HG02763 (cell line): ENCODE data around the gene GPD2.

Experiments used
- ATAC-seq: cut with Tn5 transposase; IDR thresholded peaks from one replicate; pipeline ENCODE4 v1.9.1; 2021; ENCODE audit warnings: mild to moderate bottlenecking, moderate library complexity; ENCODE audit not compliant: unreplicated experiment

The GPD2 gene

DNA sequence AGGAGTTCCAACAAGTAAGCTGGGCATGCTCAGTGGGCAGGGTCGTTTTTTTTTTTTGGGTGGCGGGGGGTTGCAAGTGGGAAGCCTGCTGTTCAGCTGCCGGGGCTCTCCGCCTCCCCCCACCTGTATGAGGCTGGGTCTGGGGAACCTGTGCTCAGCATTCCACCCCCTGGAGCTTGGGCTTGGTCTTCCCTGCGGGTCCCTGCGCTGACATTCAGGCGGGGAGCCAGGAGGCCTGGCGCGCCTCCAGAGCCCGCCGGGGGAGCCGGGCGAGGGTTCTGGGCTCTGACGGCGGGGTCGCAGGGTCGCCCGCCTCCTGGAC, 822 bp upstream of the GPD2 start:
- ATAC-seq = no peak

DNA sequence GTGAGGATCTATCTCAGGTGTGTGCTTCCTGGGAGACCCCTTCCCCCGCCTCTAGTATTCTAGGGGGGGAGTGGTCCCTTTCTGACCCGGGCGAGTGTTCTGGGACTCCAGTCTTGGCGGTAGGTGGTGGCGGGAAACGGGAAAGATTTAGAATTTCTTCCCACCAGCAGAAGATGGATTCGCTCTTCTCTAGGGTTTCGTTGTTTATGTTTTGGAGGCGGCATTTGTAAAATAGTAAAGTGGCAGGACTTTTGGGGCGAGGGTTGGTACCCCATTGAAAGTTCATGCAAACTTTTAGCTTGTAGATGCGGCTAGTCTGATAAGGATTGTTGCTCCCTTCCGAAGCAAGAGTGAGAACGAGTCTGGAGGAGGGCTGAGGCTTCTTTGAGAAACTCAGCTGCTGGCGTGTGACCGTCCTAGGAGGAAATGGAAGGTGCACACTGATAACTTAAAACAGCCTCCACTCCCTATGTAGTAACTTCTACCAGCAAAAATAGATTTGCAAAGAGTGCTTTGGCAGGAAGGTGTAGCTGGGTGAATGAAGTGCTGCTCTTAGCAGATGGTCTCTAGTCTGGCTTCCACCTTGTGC, 412 bp downstream of the GPD2 start:
- ATAC-seq = peak; percentile 49

DNA sequence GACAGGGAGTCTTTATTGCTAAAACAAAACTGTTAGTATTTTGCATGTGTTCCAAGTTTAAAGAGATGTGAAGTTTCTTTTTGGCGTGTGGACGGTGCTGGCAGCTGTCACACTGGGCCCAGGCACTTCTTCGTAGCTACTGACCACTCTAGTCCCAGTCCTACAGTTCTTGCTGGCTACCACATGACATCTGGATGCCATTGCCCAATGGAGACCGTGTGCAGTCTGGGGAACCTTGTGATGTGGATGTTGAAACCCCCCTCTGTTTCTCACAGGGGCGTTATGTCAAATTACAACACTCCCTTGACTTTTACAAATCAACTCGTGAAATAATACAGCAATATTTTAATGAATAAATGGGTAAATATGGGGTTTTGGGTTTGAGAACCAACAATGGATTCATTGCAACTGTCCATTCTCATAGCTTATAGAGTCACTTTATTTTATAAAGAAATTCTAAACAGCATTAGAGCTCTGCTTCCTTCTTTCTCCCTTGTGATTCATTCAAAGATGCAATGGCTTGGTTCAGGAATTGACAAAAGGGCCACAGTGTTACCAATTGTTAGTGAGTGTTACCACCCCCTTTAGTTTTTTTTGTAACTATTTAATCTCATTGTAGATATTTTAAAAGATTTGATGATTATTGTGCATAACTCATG, 1.2 kb downstream of the GPD2 start:
- ATAC-seq = peak; percentile 25

DNA sequence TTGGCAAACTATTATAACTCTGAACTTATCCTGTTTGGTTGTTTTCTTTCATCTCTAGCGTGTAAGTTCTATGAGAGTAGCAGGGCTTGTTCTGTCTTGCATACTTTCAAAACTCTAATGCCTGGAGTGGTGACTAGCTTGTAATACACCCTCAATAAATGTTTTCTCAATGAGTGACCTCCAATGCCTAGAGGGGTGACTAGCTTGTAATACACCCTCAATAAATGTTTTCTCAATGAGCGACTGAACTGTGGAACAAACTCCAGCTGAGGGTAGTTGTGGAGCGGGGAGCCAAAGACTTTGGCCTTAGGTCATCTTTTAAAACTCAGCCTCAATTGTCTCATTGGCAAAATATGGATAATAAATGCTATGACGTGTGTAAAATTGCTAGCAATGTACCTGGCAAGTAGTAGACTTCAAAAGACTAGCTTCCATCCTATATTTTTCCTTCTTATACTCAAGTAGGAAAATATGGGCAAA, 1.8 kb downstream of the GPD2 start:
- ATAC-seq = no peak

DNA sequence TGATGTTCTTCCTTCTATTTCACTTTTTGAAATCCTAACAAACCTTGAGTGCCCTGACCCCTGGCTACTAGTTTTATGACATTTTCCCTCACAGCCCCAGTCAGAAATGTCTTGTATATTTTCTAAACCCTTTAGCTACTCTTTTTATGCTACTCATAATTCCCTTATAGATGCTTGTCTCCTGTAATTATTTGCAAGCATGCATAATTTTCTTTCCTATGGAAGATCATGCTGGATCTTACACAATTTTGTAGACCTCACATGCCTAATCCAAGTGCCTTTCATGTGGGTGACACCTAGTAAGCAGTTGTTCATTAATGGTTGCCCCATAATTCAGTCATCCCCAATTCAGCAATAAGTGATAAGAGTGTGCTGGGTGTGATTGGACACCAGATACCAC, 6.9 kb downstream of the GPD2 start:
- ATAC-seq = no peak

DNA sequence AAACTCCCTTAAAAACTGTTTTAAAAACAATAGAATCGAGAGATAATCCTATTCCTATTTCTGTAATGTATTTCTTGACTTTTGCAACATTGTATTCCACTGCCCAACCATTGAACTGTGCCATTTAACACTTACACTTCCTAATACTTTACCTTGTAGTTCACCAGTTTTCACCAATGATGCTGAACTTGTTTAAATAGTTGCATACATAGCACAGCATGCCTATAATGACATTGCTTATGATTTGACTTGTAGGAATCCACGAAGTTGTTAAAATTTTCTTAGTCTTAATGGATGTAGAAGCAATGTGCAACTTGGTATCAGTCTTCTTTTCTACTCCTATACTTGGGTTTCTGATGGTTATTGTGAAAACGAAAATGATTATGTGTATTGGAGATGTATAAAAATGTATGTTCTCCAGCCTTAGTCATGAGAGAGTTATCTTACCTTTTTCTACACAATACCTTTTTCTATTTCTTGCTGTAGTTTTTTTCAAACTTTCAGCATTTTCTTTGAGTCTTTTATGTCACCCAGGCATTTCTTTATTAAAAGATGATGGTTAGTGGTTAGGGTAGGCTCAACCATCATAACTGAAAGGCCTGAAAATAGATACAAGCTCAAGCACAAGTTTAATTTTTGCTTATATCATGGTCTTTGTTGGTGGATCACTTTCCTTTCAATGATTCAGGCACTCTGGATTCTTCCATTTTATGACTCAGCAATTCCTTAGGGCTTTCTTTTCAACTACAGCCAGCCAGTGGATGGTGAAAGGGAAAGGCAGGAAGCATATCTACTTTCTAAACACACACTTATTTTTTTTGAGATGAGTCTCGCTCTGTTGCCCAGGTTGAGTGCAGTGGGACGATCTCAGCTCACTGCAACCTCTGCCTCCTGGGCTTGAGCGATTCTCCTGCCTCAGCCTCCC, 9.4 kb downstream of the GPD2 start:
- ATAC-seq = peak; percentile 55

DNA sequence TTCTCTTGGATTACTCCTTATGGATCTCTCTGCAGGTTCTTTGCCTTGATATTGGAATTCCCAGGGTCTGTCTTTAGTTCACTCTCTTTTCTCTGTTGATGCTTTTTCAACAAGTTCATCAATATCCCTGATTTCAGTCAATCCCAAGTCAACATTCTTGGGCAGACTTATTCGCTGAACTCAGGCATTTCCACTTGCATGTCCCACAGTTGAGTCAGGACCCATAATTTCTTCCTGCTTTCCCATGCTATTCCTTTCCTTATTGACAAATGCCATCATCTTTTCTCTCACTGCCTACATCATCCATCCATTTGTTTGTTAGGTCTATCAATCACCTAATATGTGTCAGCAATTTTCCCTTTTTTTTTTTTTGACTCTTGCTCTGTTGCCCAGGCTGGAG, 11.6 kb downstream of the GPD2 start:
- ATAC-seq = no peak

DNA sequence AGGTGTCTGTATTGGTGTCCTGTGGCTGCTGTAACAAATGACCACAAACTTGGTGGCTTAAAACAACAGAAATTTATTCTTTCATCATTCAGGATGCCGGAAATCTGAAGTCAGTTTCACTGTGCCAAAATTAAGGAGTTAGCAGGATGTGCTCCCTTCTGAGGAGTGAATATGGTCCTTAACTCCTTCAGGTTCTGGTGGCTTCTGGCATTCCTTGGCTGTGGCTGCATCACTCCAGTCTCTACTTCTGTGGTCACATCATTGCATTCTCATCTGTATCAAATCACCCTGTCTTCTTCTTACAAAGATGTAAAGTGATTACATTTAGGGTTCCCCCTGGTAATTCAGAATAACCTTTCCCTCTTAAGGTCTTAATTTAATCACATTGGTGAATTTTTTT, 12.6 kb downstream of the GPD2 start:
- ATAC-seq = no peak

DNA sequence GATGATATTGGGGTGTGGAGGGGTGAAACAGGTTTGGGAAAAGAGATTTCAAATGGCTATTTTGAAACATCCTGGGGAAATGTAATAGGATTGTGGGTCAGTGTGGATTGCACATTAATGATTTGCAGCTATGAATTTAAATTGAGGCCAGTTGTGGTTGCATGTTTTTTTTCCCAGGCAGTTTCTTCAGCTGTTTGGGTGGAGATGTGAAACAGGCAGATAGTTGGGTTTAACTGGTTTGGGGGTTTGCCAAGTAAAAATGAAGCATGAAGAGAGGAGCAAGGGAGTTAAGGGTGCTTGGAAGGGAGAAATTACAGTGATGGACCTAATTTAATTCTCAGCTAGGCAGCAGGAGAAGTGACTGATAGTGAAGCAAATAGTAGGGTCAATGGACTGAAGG, 16.8 kb downstream of the GPD2 start:
- ATAC-seq = no peak

DNA sequence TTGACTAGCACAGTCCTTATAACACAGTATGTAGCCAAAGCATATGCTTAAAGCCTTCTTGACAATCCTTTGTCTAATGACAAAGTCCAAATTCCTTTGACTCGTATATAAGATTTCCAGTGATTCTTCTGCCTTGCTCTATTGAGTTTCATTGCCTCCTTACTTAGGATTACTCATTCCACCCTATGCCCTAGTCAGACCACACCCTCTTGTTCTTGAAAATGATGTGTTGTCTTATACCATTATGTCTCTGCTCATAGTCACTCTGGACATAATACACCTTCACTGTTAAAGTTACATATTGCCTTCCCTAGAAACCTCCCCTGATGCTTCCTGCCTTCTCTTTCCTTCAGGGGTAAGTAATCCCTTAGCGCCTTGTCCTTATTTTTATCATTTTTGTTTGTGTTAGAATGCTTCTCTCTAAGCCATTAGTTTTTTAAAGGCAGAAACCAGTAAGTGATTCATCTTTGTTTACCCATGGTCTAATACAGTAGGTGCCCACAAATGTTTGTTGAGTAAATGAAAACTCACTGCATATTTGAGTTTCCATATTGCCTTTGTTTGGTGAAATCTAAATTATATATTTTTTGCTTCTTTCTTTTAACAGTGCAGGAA, 19.3 kb downstream of the GPD2 start:
- ATAC-seq = peak; percentile 50

DNA sequence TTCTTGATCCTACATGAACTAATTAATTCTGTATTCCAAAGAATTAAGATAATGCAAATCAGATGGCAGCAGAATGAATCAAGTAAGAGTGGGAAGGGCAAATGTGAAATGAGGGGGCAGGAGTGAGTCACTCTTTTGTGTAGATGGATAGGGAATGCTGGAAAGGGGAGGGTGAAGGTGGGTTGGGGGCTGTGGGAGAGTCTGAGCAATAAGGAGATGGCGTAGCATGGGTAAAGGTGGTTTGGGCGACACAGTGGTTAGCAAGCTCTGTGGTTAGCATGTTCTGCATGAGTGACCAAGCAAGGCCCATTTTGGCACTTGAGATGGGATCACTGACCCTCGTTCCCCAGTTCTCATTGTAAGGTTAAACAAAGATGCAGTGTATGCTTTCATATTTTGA, 20.4 kb downstream of the GPD2 start:
- ATAC-seq = peak; percentile 75

DNA sequence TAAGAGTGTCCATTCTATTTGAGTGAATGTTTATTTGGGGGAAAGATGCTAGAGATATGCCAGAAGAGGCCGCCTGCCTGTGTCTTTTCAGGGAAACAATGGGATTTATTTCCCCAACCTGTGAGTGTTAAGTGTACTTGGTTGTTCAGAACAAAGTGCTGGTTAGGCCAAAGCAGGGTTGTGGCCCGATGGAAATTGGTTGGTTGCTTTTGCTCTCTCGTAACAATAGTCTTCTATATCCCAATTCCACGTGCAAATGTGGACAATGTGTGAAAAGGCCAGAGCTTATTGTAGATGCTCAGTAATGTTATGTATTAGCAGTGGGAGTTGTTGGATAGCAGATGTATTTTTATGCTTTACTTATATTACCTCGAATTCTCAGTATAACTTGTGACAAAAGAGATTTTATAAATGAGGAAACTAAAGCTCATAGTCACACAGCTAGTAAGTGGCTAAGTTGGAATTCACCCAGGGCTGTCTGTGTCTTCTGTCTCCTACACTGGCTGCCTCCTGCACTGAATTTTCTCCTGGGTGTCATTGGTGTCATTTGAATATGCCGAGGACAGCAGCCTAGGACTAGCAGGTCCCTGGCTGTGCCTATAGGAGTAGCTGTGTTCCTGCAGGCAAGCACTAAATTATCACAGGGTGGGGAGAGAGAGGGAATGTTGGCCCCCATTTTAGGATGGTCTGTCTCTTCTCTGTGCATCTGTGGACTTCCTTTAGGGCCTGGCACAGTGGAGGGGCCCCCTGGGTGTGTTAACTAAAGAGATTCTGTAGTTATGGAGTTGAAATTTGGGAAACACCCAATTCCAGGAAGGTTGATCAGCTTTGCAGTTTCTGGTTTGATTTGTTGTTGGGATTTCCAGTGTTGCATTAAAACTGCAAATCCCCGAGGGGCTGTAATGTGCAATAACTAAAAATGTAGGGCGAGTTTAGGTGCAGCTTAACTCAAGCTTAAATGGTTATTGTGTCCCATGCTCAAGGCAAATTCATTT, 21.6 kb downstream of the GPD2 start:
- no peak for ATAC-seq

DNA sequence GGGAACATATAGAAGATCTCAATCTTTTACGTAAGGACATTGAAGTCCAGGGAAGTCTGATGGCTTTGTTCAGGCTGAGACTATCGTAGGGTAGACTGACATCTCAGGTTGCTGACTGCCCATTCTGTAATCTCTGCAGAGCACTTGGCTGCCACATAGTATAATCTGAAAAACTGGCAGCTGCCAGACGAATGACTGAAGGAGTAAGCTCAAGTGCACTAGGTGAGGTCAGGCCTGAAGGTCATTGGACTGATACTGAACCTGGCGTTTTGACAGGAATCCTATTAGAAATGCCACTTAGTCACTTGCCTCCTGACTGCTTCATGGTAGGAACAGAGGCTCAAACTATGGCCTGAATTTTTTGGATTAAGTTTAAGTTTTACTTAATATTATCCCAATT, 23.5 kb downstream of the GPD2 start:
- ATAC-seq = no peak

DNA sequence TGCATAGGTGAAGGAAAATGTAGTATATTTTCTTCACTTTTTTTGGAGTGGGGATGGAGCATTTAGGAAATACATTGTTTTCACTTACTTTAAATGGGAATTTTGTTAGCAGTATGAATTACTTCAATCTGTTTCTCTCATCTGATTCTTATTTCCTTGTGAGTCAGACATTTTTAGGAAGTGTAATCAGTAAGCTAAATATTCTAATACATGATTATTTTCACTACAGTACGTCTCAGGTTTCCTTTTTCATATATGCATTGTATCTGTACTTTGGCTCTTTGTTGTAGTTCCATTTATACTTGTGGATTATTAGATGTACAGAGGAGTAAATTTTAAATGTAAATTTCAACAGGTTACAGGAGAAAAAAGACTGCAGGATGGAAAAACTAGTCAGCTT, 27.9 kb downstream of the GPD2 start:
- ATAC-seq = no peak

DNA sequence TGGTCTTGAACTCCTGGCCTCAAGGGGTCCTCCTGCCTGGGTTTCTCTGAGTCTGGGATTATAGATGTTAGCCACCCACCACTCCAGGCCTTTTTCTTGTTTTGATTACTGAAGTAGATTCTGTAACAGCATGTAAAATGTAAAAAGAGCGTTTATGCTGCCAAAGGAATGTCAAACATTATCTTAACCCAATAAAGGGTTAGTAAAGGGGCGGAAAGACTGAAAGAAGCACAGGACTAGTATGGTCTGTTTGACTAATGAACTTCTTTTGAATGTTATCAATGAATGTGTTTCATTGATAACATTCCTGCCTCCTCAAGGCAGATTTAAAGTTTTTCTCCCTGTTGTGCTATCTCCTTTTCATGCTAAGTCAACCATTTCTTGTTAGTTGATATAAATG, 29.4 kb downstream of the GPD2 start:
- no peak for ATAC-seq

DNA sequence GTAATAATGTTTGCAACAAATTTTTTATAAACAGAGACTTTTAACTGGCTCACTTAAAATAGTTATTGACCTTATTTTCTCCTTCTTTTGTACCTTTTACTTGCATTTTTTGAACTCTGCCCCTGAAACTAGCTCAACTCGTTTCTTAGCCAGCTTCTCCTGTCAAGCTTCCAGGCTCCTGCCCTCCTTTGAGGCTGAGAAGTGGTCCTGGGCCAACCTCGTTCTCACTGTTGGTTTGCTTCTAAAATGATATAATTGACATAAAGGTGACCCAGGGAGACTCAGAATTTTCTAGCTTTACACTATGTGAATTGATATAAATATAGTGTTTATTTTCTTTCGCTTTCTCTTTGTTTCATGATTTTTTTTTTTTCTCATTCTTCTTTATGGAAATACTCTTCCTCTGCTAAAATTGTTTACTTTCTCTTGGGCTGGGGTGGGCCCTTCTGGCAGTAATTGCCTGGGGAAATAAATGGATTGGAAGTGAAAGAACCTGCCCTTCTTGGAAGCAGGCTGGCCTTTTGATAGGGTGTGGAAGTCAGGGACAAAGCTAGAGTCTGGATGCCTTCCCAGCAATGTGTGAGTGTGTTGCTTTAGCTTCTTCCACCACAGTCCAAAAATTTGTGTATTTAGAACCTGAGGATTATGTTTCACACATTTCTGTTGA, 30.7 kb downstream of the GPD2 start:
- ATAC-seq = no peak

DNA sequence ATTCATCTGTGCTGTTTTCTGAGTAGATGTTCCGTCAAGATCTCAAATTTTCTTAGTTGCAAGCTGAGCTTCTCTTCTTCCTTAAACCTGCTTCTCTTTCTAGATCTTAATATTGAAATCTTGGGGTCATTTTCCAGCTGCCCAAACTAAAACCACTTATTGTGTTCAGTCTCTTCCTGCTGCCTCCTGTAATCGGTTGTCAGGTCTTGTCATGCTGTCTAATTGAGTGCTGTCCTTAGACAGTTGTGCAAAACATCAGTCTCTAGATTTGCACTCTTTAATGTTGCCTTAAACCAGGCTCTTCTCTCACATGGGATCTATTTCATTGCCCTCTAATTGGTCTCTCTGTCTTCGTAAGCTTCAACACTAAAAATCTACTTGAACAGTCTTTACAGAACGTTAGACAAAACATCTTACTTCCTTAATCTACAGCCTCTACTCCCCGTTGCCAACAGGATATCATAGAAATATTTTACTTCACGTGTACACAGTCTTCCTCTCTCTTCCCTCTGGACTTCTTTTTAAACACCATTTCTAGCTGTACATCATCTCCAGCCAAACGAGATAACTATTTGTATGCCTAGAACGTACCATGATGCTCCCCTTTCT, 34.9 kb downstream of the GPD2 start:
- no peak for ATAC-seq

DNA sequence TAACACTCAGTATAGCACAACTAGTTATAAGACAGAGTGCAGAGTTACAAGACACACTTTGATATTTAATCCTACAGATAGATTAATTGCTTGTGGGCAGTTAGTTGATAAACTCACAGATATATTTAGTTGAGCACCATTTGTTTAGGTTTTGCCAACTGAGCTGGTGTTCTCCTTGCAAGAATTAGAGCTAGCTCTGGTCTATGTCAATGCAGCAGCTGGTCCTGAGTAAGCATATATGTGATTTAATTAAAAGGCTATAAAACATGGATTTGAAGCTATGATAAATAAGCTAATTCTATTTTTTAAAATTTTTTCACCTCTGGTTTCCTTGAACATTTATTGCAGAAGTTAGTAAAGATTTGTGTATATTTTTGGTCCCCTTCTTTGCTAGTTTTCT, 35.6 kb downstream of the GPD2 start:
- no peak for ATAC-seq

DNA sequence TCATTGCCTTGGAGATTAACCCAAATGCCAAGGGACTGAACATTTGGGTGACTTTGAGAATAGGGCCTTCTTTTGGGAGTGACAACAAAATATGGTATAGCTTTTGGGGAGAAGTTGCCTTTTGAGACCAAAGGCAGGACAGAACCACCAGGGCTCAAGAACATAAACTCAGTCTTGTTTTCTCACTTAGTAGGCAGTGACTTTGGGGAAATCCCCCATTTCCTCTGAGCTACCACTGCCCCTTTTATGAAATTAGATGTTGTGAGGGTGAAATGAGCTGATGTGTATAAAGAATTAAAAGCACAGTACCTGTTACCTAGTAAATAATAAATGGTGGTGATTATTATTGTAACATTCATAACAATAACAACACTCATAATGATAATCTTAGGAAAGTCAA, 36.5 kb downstream of the GPD2 start:
- peak; percentile 40 for ATAC-seq
